GM23248 (cell line): Measurements from ENCODE around the gene PDLIM7. TPM values are rescaled to one million over a fixed set of nuclear protein-coding genes. Genes with fewer than 3 reads are reported as not detected.
"Not testable (repeated sequence)": the region's sequence is repeated elsewhere in the genome, so short reads cannot be mapped to it uniquely, and the experiment has no call there.

ENCODE experiments used
- DNase-seq: peaks from one replicate; pipeline ENCODE4 v3.0.0-alpha.2; 2015
- H2AFZ ChIP-seq: fragments of 200-600 bp; sonication (generic); 2 replicates; pipeline ENCODE4 v1.6.1; 2016; ENCODE audit warnings: antibody characterized with exemption
- H3F3A ChIP-seq: fragments of 200-600 bp; sonication (generic); 2 replicates; pipeline ENCODE4 v1.6.1; 2016; ENCODE audit warnings: mild to moderate bottlenecking, antibody characterized with exemption, mixed run types; ENCODE audit not compliant: insufficient read depth
- H3K27ac ChIP-seq: fragments of 200-600 bp; sonication (generic); 2 replicates; pipeline ENCODE4 v1.5.1; 2016; ENCODE audit warnings: mild to moderate bottlenecking
- H3K27me3 ChIP-seq: fragments of 200-600 bp; sonication (generic); replicated peaks from 2 replicates; pipeline ENCODE4 v1.6.1; 2016; ENCODE audit warnings: mild to moderate bottlenecking; ENCODE audit not compliant: insufficient read depth
- H3K36me3 ChIP-seq: fragments of 200-600 bp; sonication (generic); 2 replicates; pipeline ENCODE4 v1.6.1; 2016; ENCODE audit warnings: low read depth, mild to moderate bottlenecking
- H3K4me1 ChIP-seq: fragments of 200-600 bp; sonication (generic); 2 replicates; pipeline ENCODE4 v1.6.1; 2016; ENCODE audit warnings: mild to moderate bottlenecking; ENCODE audit not compliant: insufficient read depth
- H3K4me2 ChIP-seq: fragments of 200-600 bp; sonication (generic); one replicate; pipeline ENCODE4 v1.6.1; 2016; ENCODE audit warnings: mild to moderate bottlenecking; ENCODE audit not compliant: unreplicated experiment
- H3K4me3 ChIP-seq: fragments of 200-600 bp; sonication (generic); 2 replicates; pipeline ENCODE4 v1.5.1; 2016; ENCODE audit warnings: mild to moderate bottlenecking
- H3K79me2 ChIP-seq: fragments of 200-600 bp; sonication (generic); 2 replicates; pipeline ENCODE4 v1.6.1; 2016; ENCODE audit warnings: mild to moderate bottlenecking; ENCODE audit not compliant: insufficient read depth
- H3K9ac ChIP-seq: fragments of 200-600 bp; sonication (generic); 2 replicates; pipeline ENCODE4 v1.6.1; 2016; ENCODE audit warnings: mild to moderate bottlenecking
- H3K9me2 ChIP-seq: fragments of 200-600 bp; sonication (generic); 2 replicates; pipeline ENCODE4 v1.6.1; 2016; ENCODE audit warnings: mixed run types, mild to moderate bottlenecking, moderate library complexity; ENCODE audit not compliant: insufficient read depth
- H3K9me3 ChIP-seq: fragments of 200-600 bp; sonication (generic); one replicate; pipeline ENCODE4 v1.6.1; 2017; ENCODE audit warnings: low read depth
- H4K20me1 ChIP-seq: fragments of 200-600 bp; sonication (generic); 2 replicates; pipeline ENCODE4 v1.6.0; 2016; ENCODE audit not compliant: insufficient read depth
- EZH2 ChIP-seq: fragments of 200-600 bp; sonication (generic); IDR thresholded peaks from 2 replicates; pipeline ENCODE4 v1.6.1; 2018; ENCODE audit warnings: antibody characterized with exemption, mild to moderate bottlenecking; ENCODE audit not compliant: insufficient read depth, poor library complexity, severe bottlenecking
- EZH2phosphoT487 ChIP-seq: fragments of 200-600 bp; sonication (generic); IDR thresholded peaks from 2 replicates; pipeline ENCODE4 v1.6.1; 2018; ENCODE audit warnings: antibody characterized with exemption, moderate library complexity, mild to moderate bottlenecking, low read depth; ENCODE audit not compliant: insufficient read depth
- WGBS, 2 experiments: methylation state at CpG; one replicate each; pipeline ENCODE4 v1.1.6; 2015 to 2017; ENCODE audit warnings: low lambda C conversion rate in 2 of 2, low coverage in 1 of 2; ENCODE audit errors: missing lambda C conversion rate in 2 of 2; 5-methylcytosine and 5-hydroxymethylcytosine counted together
- in situ Hi-C: fragments of 300-500 bp; cut with MboI; formaldehyde crosslinking; loops from 2 replicates; pipeline ENCODE4 v1.15.0; 2020
- polyA plus RNA-seq: library from polyadenylated mRNA; unstranded; fragments of >200 nt; fragmentation: Nextera tagmentation; extraction: Ambion mirVana; gene quantifications from 2 replicates; pipeline ENCODE4 v1.2.1, GENCODE V29; 2016
- total RNA-seq: library from RNA; depleted of rRNA; stranded (reverse); fragments of >200 nt; shearing (Covaris generic); gene quantifications from 2 replicates; pipeline ENCODE4 v1.2.3, GENCODE V29; 2014

PDLIM7 gene
- total and polyA plus RNA-seq, 2 experiments from 2014 or later = 320 to 556 TPM

DNA sequence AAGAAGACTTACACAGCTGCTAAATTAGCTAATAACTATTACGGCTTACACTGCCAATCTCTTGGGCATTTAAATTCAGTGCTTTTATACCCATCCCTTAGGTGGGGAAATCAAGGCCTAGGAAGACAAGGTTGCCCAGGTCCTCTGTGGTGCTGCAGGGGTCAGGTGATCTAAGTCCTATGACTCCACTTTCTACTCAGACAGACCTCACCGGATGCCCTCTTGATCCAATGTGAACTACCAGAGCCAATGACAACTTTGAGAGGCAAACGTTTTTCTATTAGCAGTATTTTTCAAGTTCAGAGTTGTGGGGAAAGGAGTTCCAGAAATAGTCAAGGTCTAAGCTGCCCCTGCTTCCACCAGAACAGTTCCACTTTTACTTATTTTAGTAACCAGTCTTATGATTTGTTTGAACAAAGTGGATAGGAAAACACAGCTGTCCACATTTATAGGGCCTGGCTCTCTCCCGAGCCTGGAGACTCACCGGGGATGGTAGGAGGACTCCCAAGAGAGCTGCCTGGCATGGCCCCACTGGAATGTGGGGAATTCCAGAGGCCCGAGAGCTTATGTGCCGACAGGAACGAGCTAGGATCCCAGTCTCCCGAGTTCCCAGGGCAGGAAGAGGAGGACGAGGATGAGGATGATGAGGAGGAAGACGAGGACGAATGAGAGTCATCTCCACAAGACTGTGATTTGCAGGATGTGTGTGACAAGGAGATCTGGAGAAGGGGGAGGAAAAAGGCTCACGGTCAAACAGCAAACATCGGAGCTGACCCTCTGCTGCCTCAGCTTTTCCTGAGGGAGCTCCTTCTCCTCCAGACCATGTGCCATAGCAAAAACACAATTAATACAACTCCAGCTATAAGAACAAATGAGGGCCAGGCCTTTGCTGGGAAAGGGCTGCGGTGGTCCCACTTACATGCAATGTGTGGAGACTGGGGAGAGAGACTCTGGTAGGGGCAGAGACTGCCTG, 40.3 kb upstream of the PDLIM7 start:
- no peak for TF ChIP-seq EZH2
- no peak for TF ChIP-seq EZH2phosphoT487
- no peak overlapping the region for H2AFZ ChIP-seq
- WGBS, 2 experiments = 16 to 18% methylated on average over 15 of the region's 15 CpGs
- peak overlapping the region; percentile 64 for H3K4me2 ChIP-seq
- in situ Hi-C loops = no loop called here
- no peaks in the 10 kb centered on the region for H3K27me3 ChIP-seq
- H3K27ac ChIP-seq = peak overlapping the region; percentile 90
- no peaks in the 10 kb centered on the region for H3K9me2 ChIP-seq
- DNase-seq = peak; percentile 93
- H4K20me1 ChIP-seq = no peaks in the 10 kb centered on the region
- H3K36me3 ChIP-seq = peaks cover 18% of the 10 kb centered on the region
- peaks cover 38% of the 10 kb centered on the region for H3K4me1 ChIP-seq
- H3K9me3 ChIP-seq = no peaks in the 10 kb centered on the region
- peaks cover 80% of the 10 kb centered on the region for H3K79me2 ChIP-seq
- H3F3A ChIP-seq = peaks cover 52% of the 10 kb centered on the region
- H3K9ac ChIP-seq = peak overlapping the region; percentile 54
- H3K4me3 ChIP-seq = peak overlapping the region; percentile 27

- H3K4me2 ChIP-seq = no peak overlapping the region
- in situ Hi-C loops = no loop called here
- peaks cover 78% of the 10 kb centered on the region for H3K79me2 ChIP-seq
- H3K4me3 ChIP-seq = no peak overlapping the region
- H2AFZ ChIP-seq = no peak overlapping the region
- no peak for DNase-seq
- peaks cover 25% of the 10 kb centered on the region for H3K36me3 ChIP-seq
- no peak overlapping the region for H3K9ac ChIP-seq
- 82 to 85% methylated on average over 4 to 10 of the region's 10 CpGs for WGBS, 2 experiments
- no peaks in the 10 kb centered on the region for H3K27me3 ChIP-seq
- peaks cover 52% of the 10 kb centered on the region for H3F3A ChIP-seq
- no peaks in the 10 kb centered on the region for H4K20me1 ChIP-seq
- TF ChIP-seq EZH2 (no peak), EZH2phosphoT487 (no peak)
- peaks cover 38% of the 10 kb centered on the region for H3K4me1 ChIP-seq
- peak overlapping the region; percentile 90; the same call in 1 of the 2 replicates for H3K27ac ChIP-seq
- no peaks in the 10 kb centered on the region for H3K9me3 ChIP-seq
- no peaks in the 10 kb centered on the region for H3K9me2 ChIP-seq
These were observed 39.0 kb upstream of the PDLIM7 start for GRCh38 chr5:177536386-177536785.

- DNase-seq = no peak
- no peaks in the 10 kb centered on the region for H3K9me2 ChIP-seq
- no peak overlapping the region for H2AFZ ChIP-seq
- H3K27ac ChIP-seq = no peak overlapping the region
- H4K20me1 ChIP-seq = no peaks in the 10 kb centered on the region
- H3K36me3 ChIP-seq = peaks cover 25% of the 10 kb centered on the region
- H3K9ac ChIP-seq = no peak overlapping the region
- whole genome bisulfite sequencing, 2 experiments = 93 to 94% methylated on average over 7 of the region's 7 CpGs
- in situ Hi-C loops = no loop called here
- peaks cover 45% of the 10 kb centered on the region for H3F3A ChIP-seq
- H3K4me1 ChIP-seq = peaks cover 34% of the 10 kb centered on the region
- H3K4me2 ChIP-seq = no peak overlapping the region
- no peak for TF ChIP-seq EZH2
- TF ChIP-seq EZH2phosphoT487 = no peak
- H3K9me3 ChIP-seq = no peaks in the 10 kb centered on the region
- no peak overlapping the region for H3K4me3 ChIP-seq
- H3K79me2 ChIP-seq = peaks cover 78% of the 10 kb centered on the region
- no peaks in the 10 kb centered on the region for H3K27me3 ChIP-seq
These were observed 37.7 kb upstream of the PDLIM7 start for GRCh38 chr5:177535125-177535524.

GRCh38 chr5:177534433-177534832, 37.0 kb upstream of the PDLIM7 start:
- H4K20me1 ChIP-seq, DNase-seq, H3K27me3 ChIP-seq, H2AFZ ChIP-seq, H3K27ac ChIP-seq, H3K9ac ChIP-seq, H3K4me3 ChIP-seq, in situ Hi-C loops, H3K4me2 ChIP-seq, H3K9me2 ChIP-seq, H3K9me3 ChIP-seq: not testable (repeated sequence)
- peaks cover 76% of the 10 kb centered on the region for H3K79me2 ChIP-seq
- WGBS, 2 experiments = 98 to 99% methylated on average over 7 of the region's 7 CpGs
- peaks cover 40% of the 10 kb centered on the region for H3F3A ChIP-seq
- H3K36me3 ChIP-seq = peaks cover 25% of the 10 kb centered on the region
- peaks cover 29% of the 10 kb centered on the region for H3K4me1 ChIP-seq
